ENCODE data around the gene LRPAP1.

Gene LRPAP1

GRCh38 chr4:3480528-3481112 lies 51.6 kb downstream of the LRPAP1 start:
- H3K4me3 ChIP-seq (ENCODE audit: insufficient read length, low read depth), result no peak overlapping the region
- H3K9me3 ChIP-seq (ENCODE audit: insufficient read depth, low read length), result no peaks in the 10 kb centered on the region
- H3K4me1 ChIP-seq (ENCODE audit: insufficient read depth, insufficient read length), result peaks cover 62% of the 10 kb centered on the region
- peak overlapping the region; percentile 56 for H3K9ac ChIP-seq (ENCODE audit: insufficient read length, low read depth)
- peaks cover 82% of the 10 kb centered on the region for H3K27me3 ChIP-seq (ENCODE audit: insufficient read depth, insufficient read length)
- DNase-seq (ENCODE audit: low read depth, low spot score), result peak; percentile 85
- H3K36me3 ChIP-seq (ENCODE audit: insufficient read depth, insufficient read length, low read length), result no peaks in the 10 kb centered on the region
- TF ChIP-seq YY1 (IDR thresholded peaks at IDR 0.05; ENCODE audit: insufficient read depth, insufficient read length) (no peak), SUZ12 (IDR thresholded peaks at IDR 0.05; ENCODE audit: extremely low read depth, insufficient read depth, insufficient read length) (no peak), ZNF274 (IDR thresholded peaks at IDR 0.05; ENCODE audit: low read depth, low read length) (no peak)

- Histone ChIP-seq H3K4me3 (ENCODE audit: insufficient read length, low read depth) (no peak overlapping the region), H3K27me3 (ENCODE audit: insufficient read depth, insufficient read length) (peaks cover 82% of the 10 kb centered on the region), H3K36me3 (ENCODE audit: insufficient read depth, insufficient read length, low read length) (no peaks in the 10 kb centered on the region), H3K9ac (ENCODE audit: insufficient read length, low read depth) (peak overlapping the region; percentile 61), H3K9me3 (ENCODE audit: insufficient read depth, low read length) (no peaks in the 10 kb centered on the region), H3K4me1 (ENCODE audit: insufficient read depth, insufficient read length) (peaks cover 51% of the 10 kb centered on the region)
- DNase-seq (ENCODE audit: low read depth, low spot score), result no peak
- TF ChIP-seq YY1 (IDR thresholded peaks at IDR 0.05; ENCODE audit: insufficient read depth, insufficient read length) (no peak), ZNF274 (IDR thresholded peaks at IDR 0.05; ENCODE audit: low read depth, low read length) (no peak), SUZ12 (IDR thresholded peaks at IDR 0.05; ENCODE audit: extremely low read depth, insufficient read depth, insufficient read length) (no peak)
These were observed 52.7 kb downstream of the LRPAP1 start for GRCh38 chr4:3479358-3480101.

- H3K4me1 ChIP-seq (ENCODE audit: insufficient read depth, insufficient read length), result peaks cover 43% of the 10 kb centered on the region
- H3K9me3 ChIP-seq (ENCODE audit: insufficient read depth, low read length), result no peaks in the 10 kb centered on the region
- DNase-seq (ENCODE audit: low read depth, low spot score), result no peak
- peaks cover 82% of the 10 kb centered on the region for H3K27me3 ChIP-seq (ENCODE audit: insufficient read depth, insufficient read length)
- no peak overlapping the region for H3K4me3 ChIP-seq (ENCODE audit: insufficient read length, low read depth)
- no peaks in the 10 kb centered on the region for H3K36me3 ChIP-seq (ENCODE audit: insufficient read depth, insufficient read length, low read length)
- TF ChIP-seq ZNF274 (IDR thresholded peaks at IDR 0.05; ENCODE audit: low read depth, low read length) (no peak), YY1 (IDR thresholded peaks at IDR 0.05; ENCODE audit: insufficient read depth, insufficient read length) (no peak), SUZ12 (IDR thresholded peaks at IDR 0.05; ENCODE audit: extremely low read depth, insufficient read depth, insufficient read length) (no peak)
- peak overlapping the region; percentile 42 for H3K9ac ChIP-seq (ENCODE audit: insufficient read length, low read depth)
These were observed 53.5 kb downstream of the LRPAP1 start for GRCh38 chr4:3478446-3479357.

- peak overlapping the region; percentile 47 for H3K9ac ChIP-seq (ENCODE audit: insufficient read length, low read depth)
- no peak for DNase-seq (ENCODE audit: low read depth, low spot score)
- peaks cover 40% of the 10 kb centered on the region for H3K4me1 ChIP-seq (ENCODE audit: insufficient read depth, insufficient read length)
- peaks cover 83% of the 10 kb centered on the region for H3K27me3 ChIP-seq (ENCODE audit: insufficient read depth, insufficient read length)
- H3K9me3 ChIP-seq (ENCODE audit: insufficient read depth, low read length), result no peaks in the 10 kb centered on the region
- no peak overlapping the region for H3K4me3 ChIP-seq (ENCODE audit: insufficient read length, low read depth)
- no peaks in the 10 kb centered on the region for H3K36me3 ChIP-seq (ENCODE audit: insufficient read depth, insufficient read length, low read length)
- no peak for TF ChIP-seq YY1 (IDR thresholded peaks at IDR 0.05; ENCODE audit: insufficient read depth, insufficient read length)
- TF ChIP-seq ZNF274 (IDR thresholded peaks at IDR 0.05; ENCODE audit: low read depth, low read length), result no peak
- no peak for TF ChIP-seq SUZ12 (IDR thresholded peaks at IDR 0.05; ENCODE audit: extremely low read depth, insufficient read depth, insufficient read length)
These were observed 54.3 kb downstream of the LRPAP1 start for GRCh38 chr4:3477750-3478430.

- Histone ChIP-seq H3K4me1 (ENCODE audit: insufficient read depth, insufficient read length) (peaks cover 41% of the 10 kb centered on the region), H3K4me3 (ENCODE audit: insufficient read length, low read depth) (no peak overlapping the region), H3K27me3 (ENCODE audit: insufficient read depth, insufficient read length) (peaks cover 83% of the 10 kb centered on the region), H3K36me3 (ENCODE audit: insufficient read depth, insufficient read length, low read length) (no peaks in the 10 kb centered on the region), H3K9me3 (ENCODE audit: insufficient read depth, low read length) (no peaks in the 10 kb centered on the region), H3K9ac (ENCODE audit: insufficient read length, low read depth) (peak overlapping the region; percentile 47)
- no peak for DNase-seq (ENCODE audit: low read depth, low spot score)
- no peak for TF ChIP-seq YY1 (IDR thresholded peaks at IDR 0.05; ENCODE audit: insufficient read depth, insufficient read length)
- no peak for TF ChIP-seq ZNF274 (IDR thresholded peaks at IDR 0.05; ENCODE audit: low read depth, low read length)
- no peak for TF ChIP-seq SUZ12 (IDR thresholded peaks at IDR 0.05; ENCODE audit: extremely low read depth, insufficient read depth, insufficient read length)
These were observed 55.1 kb downstream of the LRPAP1 start for GRCh38 chr4:3476936-3477749.

GRCh38 chr4:3476341-3476747 lies 55.9 kb downstream of the LRPAP1 start:
- Histone ChIP-seq H3K4me1 (ENCODE audit: insufficient read depth, insufficient read length) (peaks cover 33% of the 10 kb centered on the region), H3K36me3 (ENCODE audit: insufficient read depth, insufficient read length, low read length) (no peaks in the 10 kb centered on the region), H3K9ac (ENCODE audit: insufficient read length, low read depth) (no peak overlapping the region), H3K9me3 (ENCODE audit: insufficient read depth, low read length) (no peaks in the 10 kb centered on the region), H3K27me3 (ENCODE audit: insufficient read depth, insufficient read length) (peaks cover 83% of the 10 kb centered on the region), H3K4me3 (ENCODE audit: insufficient read length, low read depth) (no peak overlapping the region)
- TF ChIP-seq SUZ12 (IDR thresholded peaks at IDR 0.05; ENCODE audit: extremely low read depth, insufficient read depth, insufficient read length) (no peak), YY1 (IDR thresholded peaks at IDR 0.05; ENCODE audit: insufficient read depth, insufficient read length) (no peak), ZNF274 (IDR thresholded peaks at IDR 0.05; ENCODE audit: low read depth, low read length) (no peak)
- no peak for DNase-seq (ENCODE audit: low read depth, low spot score)

Data from NT2/D1 (cell line).